ENCODE data around the gene CPVL.

Gene CPVL

DNA sequence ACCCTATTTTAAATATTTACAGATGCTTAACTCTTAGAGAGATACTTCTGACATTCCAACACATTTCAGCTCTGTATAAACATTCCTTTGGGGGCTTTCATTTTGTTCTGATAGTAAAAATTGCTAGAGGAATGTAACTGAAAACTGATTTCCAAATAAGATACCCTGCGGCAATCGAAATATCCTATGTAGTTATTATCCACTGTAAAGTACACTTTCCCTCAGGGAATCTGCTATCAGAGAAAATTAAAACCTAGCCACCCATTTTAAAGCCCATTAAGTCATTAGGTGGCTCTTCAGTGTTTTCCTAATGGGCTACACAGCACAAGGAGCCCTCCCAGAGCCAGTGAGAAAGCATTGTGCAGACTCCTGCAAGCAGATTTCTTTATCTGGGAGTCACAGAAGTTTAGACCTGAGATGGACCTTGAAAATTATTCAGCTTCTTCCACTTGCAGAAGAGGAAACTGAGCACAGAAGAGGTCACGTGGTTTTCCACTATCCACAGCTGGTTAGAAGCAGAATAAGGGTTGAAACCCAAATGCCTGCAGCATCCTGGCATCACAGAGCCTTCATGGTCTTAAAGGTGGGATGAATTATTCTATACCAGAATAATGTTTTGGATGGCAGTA is 12.6 kb upstream of the CPVL start:
- no peak overlapping the region for H3K4me3 ChIP-seq (ENCODE audit: control insufficient read depth, low read depth, low read length)
- TF ChIP-seq, protein P1, sequence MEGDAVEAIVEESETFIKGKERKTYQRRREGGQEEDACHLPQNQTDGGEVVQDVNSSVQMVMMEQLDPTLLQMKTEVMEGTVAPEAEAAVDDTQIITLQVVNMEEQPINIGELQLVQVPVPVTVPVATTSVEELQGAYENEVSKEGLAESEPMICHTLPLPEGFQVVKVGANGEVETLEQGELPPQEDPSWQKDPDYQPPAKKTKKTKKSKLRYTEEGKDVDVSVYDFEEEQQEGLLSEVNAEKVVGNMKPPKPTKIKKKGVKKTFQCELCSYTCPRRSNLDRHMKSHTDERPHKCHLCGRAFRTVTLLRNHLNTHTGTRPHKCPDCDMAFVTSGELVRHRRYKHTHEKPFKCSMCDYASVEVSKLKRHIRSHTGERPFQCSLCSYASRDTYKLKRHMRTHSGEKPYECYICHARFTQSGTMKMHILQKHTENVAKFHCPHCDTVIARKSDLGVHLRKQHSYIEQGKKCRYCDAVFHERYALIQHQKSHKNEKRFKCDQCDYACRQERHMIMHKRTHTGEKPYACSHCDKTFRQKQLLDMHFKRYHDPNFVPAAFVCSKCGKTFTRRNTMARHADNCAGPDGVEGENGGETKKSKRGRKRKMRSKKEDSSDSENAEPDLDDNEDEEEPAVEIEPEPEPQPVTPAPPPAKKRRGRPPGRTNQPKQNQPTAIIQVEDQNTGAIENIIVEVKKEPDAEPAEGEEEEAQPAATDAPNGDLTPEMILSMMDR (conservative IDR thresholded peaks at IDR 0.05; ENCODE audit: control insufficient read depth, insufficient read depth, low read depth, low read length): no peak
- DNase-seq (ENCODE audit: low read depth): no peak

DNA sequence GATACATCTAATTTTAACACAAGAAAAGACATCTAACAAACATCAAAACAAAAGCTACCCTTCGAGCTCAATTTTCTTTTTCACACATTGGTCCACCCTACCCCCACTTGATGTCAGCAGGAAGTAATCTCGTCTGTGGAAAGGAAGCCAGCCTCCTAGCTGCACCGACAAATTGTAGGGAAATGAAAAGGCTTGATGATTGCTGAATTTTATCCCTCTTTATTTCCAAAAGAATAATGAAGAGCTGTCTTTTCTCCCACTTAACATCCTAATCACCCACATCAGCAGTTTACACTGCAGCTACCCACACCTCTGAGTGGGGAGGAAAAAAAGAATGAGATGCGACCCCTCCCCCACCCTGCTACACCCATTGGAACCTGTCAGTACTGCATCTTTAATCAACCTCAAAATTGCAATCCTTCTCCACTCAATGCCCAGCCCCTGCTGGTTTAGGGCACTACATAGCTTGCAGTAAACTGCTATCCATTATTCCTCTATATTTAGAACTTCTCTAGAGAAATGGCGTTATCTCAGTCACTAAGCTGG is 10.6 kb upstream of the CPVL start:
- DNase-seq (ENCODE audit: low read depth): no peak
- TF ChIP-seq, protein P1 (conservative IDR thresholded peaks at IDR 0.05; ENCODE audit: control insufficient read depth, insufficient read depth, low read depth, low read length): no peak
- H3K4me3 ChIP-seq (ENCODE audit: control insufficient read depth, low read depth, low read length): no peak overlapping the region

DNA sequence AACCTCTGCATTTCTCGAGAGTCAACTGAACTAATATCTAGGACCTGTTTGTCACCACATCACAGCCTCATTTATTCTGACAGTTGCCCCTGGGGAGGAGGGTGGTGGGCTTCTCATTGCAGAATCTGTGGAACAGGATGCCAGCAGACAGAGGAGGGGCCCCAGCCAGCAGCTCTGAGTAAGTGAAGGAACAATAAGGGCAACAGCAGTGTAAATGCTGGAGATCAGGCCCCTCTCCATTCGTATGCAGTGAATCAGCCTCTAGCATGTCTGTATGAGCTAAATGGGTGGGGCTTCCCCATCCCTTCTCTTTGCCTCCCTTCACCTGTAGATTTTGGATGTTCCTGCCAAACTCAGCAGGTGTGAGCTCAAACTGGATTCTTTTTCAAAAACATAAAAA is 7.7 kb upstream of the CPVL start:
- TF ChIP-seq, protein P1 (conservative IDR thresholded peaks at IDR 0.05; ENCODE audit: control insufficient read depth, insufficient read depth, low read depth, low read length): no peak
- no peak for DNase-seq (ENCODE audit: low read depth)

DNA sequence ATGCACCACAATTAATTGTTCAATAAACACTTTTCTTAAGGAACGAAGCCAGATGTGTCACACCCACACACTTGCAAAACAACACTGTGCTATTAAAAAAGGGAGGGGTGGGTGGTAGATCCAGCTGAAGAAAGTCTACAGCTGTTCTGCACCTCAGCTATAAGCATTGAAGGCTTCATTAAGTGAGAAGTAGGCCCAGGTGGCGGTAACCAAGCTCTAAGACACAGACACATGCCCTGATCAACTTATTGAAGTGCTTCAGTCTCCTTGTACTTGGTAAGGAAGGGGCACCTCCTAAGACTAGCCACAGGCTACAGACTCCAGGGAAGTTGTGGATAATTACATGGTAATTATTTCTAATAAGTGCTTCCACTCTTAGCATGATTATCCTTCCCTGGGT is 4.5 kb upstream of the CPVL start:
- H3K4me3 ChIP-seq (ENCODE audit: control insufficient read depth, low read depth, low read length): no peak overlapping the region
- DNase-seq (ENCODE audit: low read depth): no peak
- TF ChIP-seq, protein P1 (conservative IDR thresholded peaks at IDR 0.05; ENCODE audit: control insufficient read depth, insufficient read depth, low read depth, low read length): no peak

More for the DNA sequence above, 7.7 kb upstream of the CPVL start:
- no peak overlapping the region for H3K4me3 ChIP-seq (ENCODE audit: control insufficient read depth, low read depth, low read length)

DNA sequence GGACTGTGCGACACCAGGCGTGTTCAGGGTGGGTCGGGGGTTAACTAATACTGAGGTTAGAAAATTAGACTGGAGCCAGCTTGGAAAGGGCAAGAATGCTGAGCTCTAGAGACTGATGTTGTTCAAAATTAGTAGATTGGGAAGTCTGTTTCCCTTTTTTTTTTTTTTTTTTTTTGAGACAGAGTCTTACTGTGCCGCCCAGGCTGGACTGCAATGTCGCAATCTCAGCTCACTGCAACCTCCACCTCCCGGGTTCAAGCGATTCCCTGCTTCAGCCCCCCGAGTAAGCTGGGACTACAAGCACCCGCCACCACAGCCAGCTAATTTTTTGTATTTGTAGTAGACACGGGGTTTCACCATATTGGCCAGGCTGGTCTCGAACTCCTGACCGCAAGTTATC is 2.7 kb upstream of the CPVL start:
- TF ChIP-seq, protein P1 (conservative IDR thresholded peaks at IDR 0.05; ENCODE audit: control insufficient read depth, insufficient read depth, low read depth, low read length): no peak
- no peak overlapping the region for H3K4me3 ChIP-seq (ENCODE audit: control insufficient read depth, low read depth, low read length)
- DNase-seq (ENCODE audit: low read depth): no peak

DNA sequence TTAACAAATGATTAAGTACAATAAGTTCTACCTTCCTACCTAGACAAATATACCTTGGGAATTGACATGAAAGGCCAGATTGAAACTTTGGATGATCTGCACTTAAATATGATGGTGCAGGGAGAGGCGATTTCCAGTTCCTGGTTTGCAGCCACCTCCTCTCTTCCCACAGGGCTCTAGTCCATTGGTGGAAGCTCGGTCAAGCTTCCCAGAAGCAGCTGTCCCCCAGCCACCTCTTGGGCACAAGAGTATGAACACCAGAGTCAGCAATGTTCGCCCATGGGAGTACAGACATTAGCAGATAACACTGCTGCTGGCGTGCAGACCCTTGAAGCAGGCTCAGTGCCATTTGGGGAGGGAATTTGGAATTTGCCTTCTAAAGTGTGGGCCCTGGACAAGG is 1.5 kb upstream of the CPVL start:
- TF ChIP-seq, protein P1 (conservative IDR thresholded peaks at IDR 0.05; ENCODE audit: control insufficient read depth, insufficient read depth, low read depth, low read length): no peak
- no peak for DNase-seq (ENCODE audit: low read depth)
- H3K4me3 ChIP-seq (ENCODE audit: control insufficient read depth, low read depth, low read length): no peak overlapping the region
